RWPE1 (cell line): ENCODE results near the gene TNPO3.

Experiments
- CTCF ChIA-PET: fragments of 350-600 bp; sonication (Branson Sonifier 250); formaldehyde crosslinking; extraction: SDS; loops from one replicate; lab custom pipeline; 2021; lab: Yijun Ruan, JAX
- POLR2A ChIA-PET: fragments of 400-600 bp; formaldehyde crosslinking; extraction: SDS; loops from one replicate; lab custom pipeline; 2020; ENCODE audit warnings: antibody characterized with exemption; ENCODE audit not compliant: low non-redundant PET; lab: Yijun Ruan, JAX
- DNase-seq: peaks from one replicate; pipeline ENCODE4 v3.0.0; 2012; ENCODE audit warnings: low spot score
- H3K27ac ChIP-seq: fragments of 450-650 bp; 2 replicates; pipeline ENCODE4 v1.5.1; 2017
- TF ChIP-seq, protein P1 (sequence below): fragments of 450-650 bp; conservative IDR thresholded peaks from 2 replicates; pipeline ENCODE4 v1.5.1; 2017; ENCODE audit warnings: low read depth, mild to moderate bottlenecking

Gene TNPO3

DNA sequence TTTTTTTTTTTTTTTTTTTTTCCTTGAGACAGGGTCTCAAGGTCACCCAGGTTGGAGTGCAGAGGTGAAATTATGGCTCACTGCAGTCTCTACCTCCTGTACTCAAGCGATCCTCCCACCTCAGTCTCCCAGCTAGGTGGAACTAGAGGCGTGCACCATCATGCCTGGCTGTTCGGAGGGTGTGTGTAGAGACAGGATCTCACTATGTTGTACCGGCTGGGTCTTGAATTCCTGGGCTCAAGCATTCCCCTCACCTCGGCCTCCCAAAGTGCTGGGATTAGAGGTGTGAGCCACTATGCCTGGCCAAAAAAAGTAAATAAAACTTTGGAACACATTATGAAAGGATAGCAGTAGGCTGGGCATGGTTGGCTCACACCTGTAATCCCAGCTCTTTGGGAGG is 39.6 kb upstream of the TNPO3 start:
- ChIA-PET POLR2A (no interaction called here), CTCF (no interaction called here)
- no peak for DNase-seq
- H3K27ac ChIP-seq: no peak overlapping the region
- TF ChIP-seq, protein P1, sequence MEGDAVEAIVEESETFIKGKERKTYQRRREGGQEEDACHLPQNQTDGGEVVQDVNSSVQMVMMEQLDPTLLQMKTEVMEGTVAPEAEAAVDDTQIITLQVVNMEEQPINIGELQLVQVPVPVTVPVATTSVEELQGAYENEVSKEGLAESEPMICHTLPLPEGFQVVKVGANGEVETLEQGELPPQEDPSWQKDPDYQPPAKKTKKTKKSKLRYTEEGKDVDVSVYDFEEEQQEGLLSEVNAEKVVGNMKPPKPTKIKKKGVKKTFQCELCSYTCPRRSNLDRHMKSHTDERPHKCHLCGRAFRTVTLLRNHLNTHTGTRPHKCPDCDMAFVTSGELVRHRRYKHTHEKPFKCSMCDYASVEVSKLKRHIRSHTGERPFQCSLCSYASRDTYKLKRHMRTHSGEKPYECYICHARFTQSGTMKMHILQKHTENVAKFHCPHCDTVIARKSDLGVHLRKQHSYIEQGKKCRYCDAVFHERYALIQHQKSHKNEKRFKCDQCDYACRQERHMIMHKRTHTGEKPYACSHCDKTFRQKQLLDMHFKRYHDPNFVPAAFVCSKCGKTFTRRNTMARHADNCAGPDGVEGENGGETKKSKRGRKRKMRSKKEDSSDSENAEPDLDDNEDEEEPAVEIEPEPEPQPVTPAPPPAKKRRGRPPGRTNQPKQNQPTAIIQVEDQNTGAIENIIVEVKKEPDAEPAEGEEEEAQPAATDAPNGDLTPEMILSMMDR: no peak

DNA sequence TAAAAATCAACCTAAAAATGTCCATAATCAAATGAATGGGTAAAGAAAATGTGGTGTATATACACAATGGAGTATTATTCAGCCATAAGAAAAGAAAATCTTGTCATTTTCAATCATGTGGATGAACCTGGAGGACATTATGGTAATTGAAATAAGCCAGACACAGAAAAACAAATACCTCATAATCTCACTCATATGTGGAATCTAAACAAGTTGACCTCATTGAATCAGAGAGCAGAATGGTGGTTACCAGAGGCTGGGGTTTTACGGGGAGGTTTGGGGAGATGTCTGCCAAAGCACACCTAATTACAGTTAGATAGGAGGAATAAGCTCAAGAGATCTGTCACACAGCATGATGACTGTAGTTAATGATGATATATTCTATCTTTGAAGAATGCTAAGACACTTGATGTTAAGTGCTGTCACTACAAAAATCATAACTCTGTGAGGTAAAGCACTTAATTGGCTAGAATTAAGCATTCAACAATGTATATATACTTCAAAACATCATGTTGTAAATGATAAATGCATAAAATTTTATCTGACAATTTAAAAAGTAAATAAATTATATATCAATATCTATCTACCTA is 39.1 kb upstream of the TNPO3 start:
- no peak for DNase-seq
- CTCF ChIA-PET: no interaction called here
- TF ChIP-seq, protein P1: no peak
- POLR2A ChIA-PET: no interaction called here
- no peak overlapping the region for H3K27ac ChIP-seq

DNA sequence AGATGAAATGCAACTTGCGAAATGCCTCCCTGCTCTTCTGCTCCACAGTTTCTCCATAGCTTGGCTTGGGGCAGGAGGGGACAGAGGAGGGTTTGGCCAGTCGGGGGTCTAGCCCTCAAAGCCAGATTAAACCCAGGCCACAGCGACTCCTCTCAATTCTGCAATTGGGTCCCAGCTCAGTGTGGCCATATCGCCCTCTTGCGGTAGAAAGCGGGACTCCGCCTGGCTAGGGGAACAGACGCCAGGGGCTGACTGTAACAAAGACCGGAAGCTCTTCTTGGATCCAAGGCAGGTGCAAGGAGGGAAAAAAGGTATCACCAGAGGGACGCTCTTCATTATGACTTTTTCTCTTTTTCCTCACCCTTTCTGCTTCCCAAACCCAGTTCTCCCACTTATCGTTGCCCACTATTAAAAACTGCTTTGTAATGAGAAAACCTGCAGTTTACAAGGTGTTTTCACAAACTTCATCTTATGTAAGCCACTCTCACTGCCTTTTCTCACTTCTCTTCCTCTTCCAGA is 36.6 kb upstream of the TNPO3 start:
- ChIA-PET CTCF (interaction anchor here (0.5 to 1.6 kb wide), 19 partner anchors 11 to 638 kb away, joined by 3 to 13 read pairs (median 3); partner anchors contain the start of gene TNPO3), POLR2A (interaction anchor here (0.5 kb wide), 1 partner anchor 35 kb away, joined by 3 read pairs; no protein-coding TSS in a partner anchor)
- DNase-seq: peak; percentile 76
- H3K27ac ChIP-seq: no peak overlapping the region
- TF ChIP-seq, protein P1: peak; percentile 100

DNA sequence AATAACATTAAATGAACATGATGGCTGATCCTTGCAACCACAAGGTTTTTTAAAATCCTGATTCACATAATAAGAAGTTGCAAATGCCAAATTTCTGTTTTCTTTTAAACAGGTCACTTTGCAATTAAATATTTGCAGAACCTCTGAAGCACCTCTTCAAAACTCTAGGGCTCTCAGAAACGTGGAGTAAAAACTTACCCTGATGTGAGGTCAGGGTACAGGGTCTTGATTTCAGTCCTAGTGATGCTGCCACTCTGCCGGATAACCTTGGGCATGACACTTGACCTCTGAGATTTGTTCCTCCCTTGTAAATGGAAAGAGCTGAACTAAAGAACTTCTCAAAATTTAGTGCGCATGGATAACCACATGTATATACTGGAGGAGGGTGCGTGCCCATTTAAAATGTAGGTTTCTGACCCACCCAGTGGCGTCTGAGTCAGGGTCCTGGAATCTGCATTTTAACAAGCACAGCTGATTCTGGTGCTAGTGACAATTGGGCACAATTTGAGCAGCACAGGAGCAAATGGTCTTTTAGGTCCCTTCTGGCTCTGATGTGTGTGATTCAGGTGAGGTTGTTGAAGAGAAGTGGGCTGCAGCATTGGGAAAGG is 35.5 kb upstream of the TNPO3 start:
- ChIA-PET CTCF (no interaction called here), POLR2A (no interaction called here)

DNA sequence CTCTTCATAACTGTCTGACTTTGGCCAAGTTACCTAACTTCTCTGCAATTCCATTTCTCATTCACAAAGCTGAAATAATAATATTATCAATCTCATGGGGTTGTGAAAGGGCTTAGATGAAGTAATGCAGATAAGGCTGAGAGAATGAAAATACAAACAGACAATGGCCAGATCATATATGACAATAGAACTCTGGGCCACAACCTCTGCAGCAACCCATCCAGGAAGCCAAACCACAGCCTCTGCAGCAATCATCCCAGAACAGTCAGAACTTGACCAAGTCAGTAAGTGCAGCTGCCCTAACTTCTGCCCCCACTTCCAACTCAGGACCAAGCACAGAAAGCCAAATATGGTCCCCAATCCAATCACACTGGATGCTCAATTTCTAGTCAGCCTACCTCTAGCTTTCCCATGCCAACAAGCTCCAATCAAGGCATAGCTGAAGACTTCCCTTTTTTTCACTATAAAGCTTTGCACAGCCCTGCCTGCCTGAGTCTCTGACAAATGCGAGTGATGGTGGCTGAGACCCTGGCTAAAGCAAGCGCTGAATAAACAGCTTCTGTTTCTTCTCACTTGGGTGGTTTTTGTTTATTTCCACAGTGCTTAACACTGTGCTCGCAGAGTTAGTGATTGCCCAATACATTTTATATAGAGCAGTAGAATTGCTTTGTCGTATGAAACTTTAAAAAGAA is 34.8 kb upstream of the TNPO3 start:
- DNase-seq: no peak
- CTCF ChIA-PET: no interaction called here
- TF ChIP-seq, protein P1: no peak
- POLR2A ChIA-PET: no interaction called here
- H3K27ac ChIP-seq: no peak overlapping the region

More for the DNA sequence above, 35.5 kb upstream of the TNPO3 start:
- no peak overlapping the region for H3K27ac ChIP-seq
- no peak for DNase-seq
- TF ChIP-seq, protein P1: no peak

DNA sequence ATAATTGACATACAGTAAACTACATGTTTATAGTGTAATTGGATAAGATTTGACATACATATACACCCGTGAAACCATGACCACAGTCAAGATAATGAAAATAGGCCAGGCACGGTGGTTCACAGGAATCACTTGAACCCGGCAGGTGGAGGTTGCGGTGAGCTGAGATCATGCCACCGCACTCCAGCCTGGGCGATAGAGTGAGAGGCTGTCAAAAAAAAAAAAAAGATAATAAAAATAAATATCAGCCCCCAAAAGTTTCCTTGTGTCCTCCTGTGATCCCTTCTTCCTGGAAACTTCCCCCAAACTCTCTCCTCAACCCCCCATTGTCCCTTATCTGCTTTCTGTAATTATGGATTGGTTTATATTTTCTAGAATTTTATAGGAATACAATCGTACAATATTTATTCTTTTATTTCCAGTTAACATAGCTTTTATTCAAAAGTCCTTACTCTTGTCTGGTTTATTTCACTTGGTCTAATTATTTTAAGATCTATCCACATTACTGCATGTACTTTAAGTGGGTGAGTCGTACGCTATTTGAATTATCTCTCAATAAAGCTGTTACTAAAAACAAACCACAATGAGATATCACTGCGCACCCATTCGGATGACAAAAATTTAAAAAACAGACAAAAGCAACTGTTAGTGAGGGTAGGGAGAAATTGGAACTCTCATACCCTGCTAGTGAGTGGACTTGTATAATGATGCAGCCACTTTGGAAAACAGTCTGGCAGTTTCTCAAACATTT is 30.1 kb upstream of the TNPO3 start:
- TF ChIP-seq, protein P1: no peak
- CTCF ChIA-PET: no interaction called here
- no peak for DNase-seq
- H3K27ac ChIP-seq: no peak overlapping the region
- POLR2A ChIA-PET: no interaction called here
